Chondrocyte (in vitro differentiated cells): ENCODE results near the gene ARHGDIB. TPM values are rescaled to one million over a fixed set of nuclear protein-coding genes. Genes with fewer than 3 reads are reported as not detected.

Experiments used
- DNase-seq: peaks from one replicate; pipeline ENCODE4 v3.0.0; 2021; ENCODE audit warnings: mixed read lengths, low spot score
- H3K27ac Mint-ChIP-seq: one replicate; pipeline ENCODE4 v1.8.0; 2021; ENCODE audit warnings: mild to moderate bottlenecking, moderate library complexity, mixed read lengths; ENCODE audit not compliant: unreplicated experiment
- H3K27me3 Mint-ChIP-seq: 2 replicates; pipeline ENCODE4 v1.8.0; 2021; ENCODE audit warnings: low read depth, mixed read lengths
- H3K36me3 Mint-ChIP-seq: 2 replicates; pipeline ENCODE4 v1.8.0; 2021; ENCODE audit warnings: low read depth, mixed read lengths
- H3K4me1 Mint-ChIP-seq: 2 replicates; pipeline ENCODE4 v1.8.0; 2021; ENCODE audit warnings: low read depth, mild to moderate bottlenecking, mixed read lengths
- H3K4me3 Mint-ChIP-seq: one replicate; pipeline ENCODE4 v1.8.0; 2021; ENCODE audit warnings: mild to moderate bottlenecking, moderate library complexity, mixed read lengths; ENCODE audit not compliant: unreplicated experiment
- H3K9me3 Mint-ChIP-seq: 2 replicates; pipeline ENCODE4 v1.8.0; 2021; ENCODE audit warnings: low read depth, mixed read lengths
- total RNA-seq: library from RNA; stranded (reverse); gene quantifications from 3 replicates; pipeline ENCODE4 v1.2.1, GENCODE V29; 2021
- TF ChIP-seq, protein P1 (sequence below): fragments of 200-600 bp; sonication (generic); IDR thresholded peaks from 2 replicates; pipeline ENCODE4 v1.5.0; 2021; ENCODE audit warnings: antibody characterized with exemption, mild to moderate bottlenecking, moderate library complexity

The ARHGDIB gene
- total RNA-seq, 1 donor from 2014 or later = 5.2 TPM

DNA sequence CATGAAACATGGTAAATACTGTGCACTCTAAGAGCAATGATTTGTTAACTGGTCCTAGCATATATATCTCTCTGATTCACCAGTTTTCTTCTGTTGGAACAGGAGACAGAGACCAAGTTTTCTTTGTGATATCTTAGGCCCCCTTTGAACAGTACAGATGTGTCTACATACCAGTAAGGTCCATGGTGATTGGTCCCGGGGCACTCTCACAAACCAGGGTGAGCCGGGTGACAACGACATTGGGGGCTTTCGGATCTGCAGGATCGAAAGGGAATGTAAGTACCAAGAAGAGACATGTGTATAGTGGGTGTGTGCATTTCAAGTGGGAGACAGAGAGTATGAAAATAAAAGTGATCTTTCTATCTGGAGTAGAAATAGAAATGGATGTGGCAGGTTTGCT lies 11.8 kb downstream of the ARHGDIB start:
- Mint-ChIP-seq H3K27ac (peak overlapping the region; percentile 34), H3K9me3 (no peaks in the 10 kb centered on the region), H3K4me1 (peaks cover 82% of the 10 kb centered on the region), H3K4me3 (no peak overlapping the region), H3K27me3 (no peaks in the 10 kb centered on the region), H3K36me3 (no peaks in the 10 kb centered on the region)
- no peak for DNase-seq
- TF ChIP-seq, protein P1, sequence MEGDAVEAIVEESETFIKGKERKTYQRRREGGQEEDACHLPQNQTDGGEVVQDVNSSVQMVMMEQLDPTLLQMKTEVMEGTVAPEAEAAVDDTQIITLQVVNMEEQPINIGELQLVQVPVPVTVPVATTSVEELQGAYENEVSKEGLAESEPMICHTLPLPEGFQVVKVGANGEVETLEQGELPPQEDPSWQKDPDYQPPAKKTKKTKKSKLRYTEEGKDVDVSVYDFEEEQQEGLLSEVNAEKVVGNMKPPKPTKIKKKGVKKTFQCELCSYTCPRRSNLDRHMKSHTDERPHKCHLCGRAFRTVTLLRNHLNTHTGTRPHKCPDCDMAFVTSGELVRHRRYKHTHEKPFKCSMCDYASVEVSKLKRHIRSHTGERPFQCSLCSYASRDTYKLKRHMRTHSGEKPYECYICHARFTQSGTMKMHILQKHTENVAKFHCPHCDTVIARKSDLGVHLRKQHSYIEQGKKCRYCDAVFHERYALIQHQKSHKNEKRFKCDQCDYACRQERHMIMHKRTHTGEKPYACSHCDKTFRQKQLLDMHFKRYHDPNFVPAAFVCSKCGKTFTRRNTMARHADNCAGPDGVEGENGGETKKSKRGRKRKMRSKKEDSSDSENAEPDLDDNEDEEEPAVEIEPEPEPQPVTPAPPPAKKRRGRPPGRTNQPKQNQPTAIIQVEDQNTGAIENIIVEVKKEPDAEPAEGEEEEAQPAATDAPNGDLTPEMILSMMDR = no peak

DNA sequence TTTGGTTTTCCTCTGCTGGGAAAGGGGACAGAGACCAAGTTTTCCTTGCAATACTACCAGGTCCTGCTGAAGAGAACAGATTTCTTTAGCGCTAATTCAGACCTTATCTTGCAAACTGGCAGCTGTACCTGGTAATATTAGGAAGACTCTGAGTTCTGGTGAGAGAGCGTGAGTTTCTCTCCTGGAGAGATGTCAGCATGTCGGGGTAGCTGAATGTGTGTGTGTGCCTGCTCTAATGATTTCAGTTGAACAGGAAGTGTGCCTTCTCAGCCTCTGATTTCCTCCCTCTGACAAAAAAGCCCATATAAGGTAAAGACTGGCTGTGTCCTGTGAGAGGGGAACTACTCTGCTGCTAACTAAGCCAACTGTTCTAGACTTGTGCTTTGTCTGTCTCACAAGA lies 12.7 kb downstream of the ARHGDIB start:
- no peaks in the 10 kb centered on the region for H3K9me3 Mint-ChIP-seq
- no peak for DNase-seq
- peak overlapping the region; percentile 40 for H3K4me3 Mint-ChIP-seq
- no peaks in the 10 kb centered on the region for H3K36me3 Mint-ChIP-seq
- TF ChIP-seq, protein P1 = no peak
- H3K27me3 Mint-ChIP-seq = no peaks in the 10 kb centered on the region
- peak overlapping the region; percentile 92 for H3K27ac Mint-ChIP-seq
- peaks cover 79% of the 10 kb centered on the region for H3K4me1 Mint-ChIP-seq

DNA sequence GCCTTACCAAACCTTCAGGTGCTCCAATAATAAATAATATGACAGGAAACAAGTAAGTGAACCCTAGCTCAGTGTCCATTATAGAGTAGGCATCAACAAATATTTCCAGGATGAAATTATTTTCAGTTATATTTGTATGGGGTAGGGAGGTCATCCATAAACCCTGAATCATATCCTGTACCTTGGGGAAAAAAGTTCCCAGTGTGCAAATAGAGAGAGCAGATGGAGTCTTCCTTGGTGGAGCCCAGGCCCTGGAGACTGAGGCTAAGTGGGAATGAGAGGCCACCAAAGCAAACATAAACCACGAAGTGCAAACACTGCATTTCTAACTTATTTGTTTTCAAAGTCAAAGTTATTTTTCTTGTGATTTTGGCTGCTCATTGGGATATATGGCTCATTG lies 14.5 kb downstream of the ARHGDIB start:
- TF ChIP-seq, protein P1 = no peak
- Mint-ChIP-seq H3K4me1 (peaks cover 65% of the 10 kb centered on the region), H3K9me3 (no peaks in the 10 kb centered on the region), H3K27ac (peak overlapping the region; percentile 42), H3K4me3 (no peak overlapping the region), H3K36me3 (peaks cover 8% of the 10 kb centered on the region), H3K27me3 (no peaks in the 10 kb centered on the region)
- DNase-seq = no peak

DNA sequence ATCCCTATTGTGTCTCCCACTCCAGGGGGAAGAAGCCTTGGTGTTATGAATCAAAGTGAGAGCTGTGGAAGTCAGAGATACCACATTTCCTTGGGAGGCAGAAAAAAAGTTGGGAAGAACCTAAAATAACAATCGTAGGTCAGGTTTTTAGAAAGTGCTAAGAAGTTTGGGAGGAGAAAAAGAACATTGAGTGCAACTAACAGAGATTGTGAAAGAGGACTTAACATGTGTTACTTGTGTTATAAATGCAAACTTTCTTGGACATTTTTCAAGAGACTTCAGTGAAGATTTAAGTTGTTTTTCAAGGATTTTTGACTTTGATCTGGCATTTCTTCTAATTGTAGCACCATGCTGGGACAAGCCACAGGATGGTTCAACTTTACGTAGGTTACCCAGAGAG lies 15.2 kb downstream of the ARHGDIB start:
- Mint-ChIP-seq H3K36me3 (peaks cover 8% of the 10 kb centered on the region), H3K9me3 (no peaks in the 10 kb centered on the region), H3K4me3 (no peak overlapping the region), H3K27me3 (no peaks in the 10 kb centered on the region), H3K4me1 (peaks cover 60% of the 10 kb centered on the region), H3K27ac (peak overlapping the region; percentile 42)
- no peak for DNase-seq
- TF ChIP-seq, protein P1 = no peak

DNA sequence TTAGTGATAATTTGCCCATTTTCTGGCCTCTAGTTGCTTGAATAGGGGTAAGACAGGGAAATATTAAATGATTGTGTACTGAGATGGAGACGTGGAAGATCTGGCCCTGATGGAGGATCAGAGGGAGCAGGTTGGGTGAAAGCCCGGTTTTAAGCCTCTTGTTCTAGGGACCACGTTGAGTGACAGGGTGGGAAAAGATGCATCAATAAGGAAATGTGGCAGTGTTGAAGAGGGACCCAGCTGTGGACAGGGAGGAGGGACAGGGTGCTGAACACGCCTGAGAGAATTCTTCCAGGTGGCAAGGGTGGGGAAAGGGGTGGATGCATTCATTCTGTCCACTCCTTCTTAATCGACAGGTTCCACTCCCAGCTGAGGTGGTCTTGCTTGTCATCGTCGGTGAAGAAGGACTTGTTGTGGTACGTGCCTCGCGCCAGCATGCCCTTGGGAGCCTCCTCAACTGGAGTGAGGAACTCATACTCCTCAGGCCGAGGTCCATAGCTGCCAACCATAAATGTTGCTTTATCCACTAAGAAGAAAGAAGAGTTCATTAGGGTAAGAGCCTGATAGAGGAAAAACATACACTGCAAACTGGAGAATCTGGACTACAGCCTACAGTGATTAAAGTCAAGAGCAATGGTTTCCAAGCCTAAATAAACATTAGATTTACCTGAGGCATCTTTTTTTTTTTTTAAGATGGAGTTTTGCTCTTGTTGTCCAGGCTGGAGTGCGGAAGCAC lies 19.0 kb downstream of the ARHGDIB start:
- Mint-ChIP-seq H3K9me3 (peaks cover 6% of the 10 kb centered on the region), H3K27ac (no peak overlapping the region)

More for the DNA sequence above, 19.0 kb downstream of the ARHGDIB start:
- Mint-ChIP-seq H3K4me1 (peaks cover 26% of the 10 kb centered on the region), H3K27me3 (no peaks in the 10 kb centered on the region), H3K4me3 (no peak overlapping the region), H3K36me3 (peaks cover 8% of the 10 kb centered on the region)
- no peak for DNase-seq
- TF ChIP-seq, protein P1 = no peak
